ENCODE results near the gene LAMP1.

GRCh38 chr13:113293686-113294085, 3.4 kb upstream of the LAMP1 start:
- TF ChIP-seq TAF1 (IDR thresholded peaks at IDR 0.05; ENCODE audit: low read depth) (no peak), YY1 (IDR thresholded peaks at IDR 0.05; ENCODE audit: low read depth) (no peak), EP300 (IDR thresholded peaks at IDR 0.05; ENCODE audit: borderline replicate concordance) (no peak), CEBPB (IDR thresholded peaks at IDR 0.05) (no peak), RAD21 (IDR thresholded peaks at IDR 0.05; ENCODE audit: low read depth) (no peak), CREB1 (IDR thresholded peaks at IDR 0.05; ENCODE audit: low read depth) (no peak), FOXM1 (IDR thresholded peaks at IDR 0.05; ENCODE audit: borderline replicate concordance, low read depth) (no peak), TCF12 (IDR thresholded peaks at IDR 0.05; ENCODE audit: low read depth) (no peak), TEAD4 (IDR thresholded peaks at IDR 0.05) (no peak), MAX (IDR thresholded peaks at IDR 0.05) (no peak)
- TF ChIP-seq, protein P1, sequence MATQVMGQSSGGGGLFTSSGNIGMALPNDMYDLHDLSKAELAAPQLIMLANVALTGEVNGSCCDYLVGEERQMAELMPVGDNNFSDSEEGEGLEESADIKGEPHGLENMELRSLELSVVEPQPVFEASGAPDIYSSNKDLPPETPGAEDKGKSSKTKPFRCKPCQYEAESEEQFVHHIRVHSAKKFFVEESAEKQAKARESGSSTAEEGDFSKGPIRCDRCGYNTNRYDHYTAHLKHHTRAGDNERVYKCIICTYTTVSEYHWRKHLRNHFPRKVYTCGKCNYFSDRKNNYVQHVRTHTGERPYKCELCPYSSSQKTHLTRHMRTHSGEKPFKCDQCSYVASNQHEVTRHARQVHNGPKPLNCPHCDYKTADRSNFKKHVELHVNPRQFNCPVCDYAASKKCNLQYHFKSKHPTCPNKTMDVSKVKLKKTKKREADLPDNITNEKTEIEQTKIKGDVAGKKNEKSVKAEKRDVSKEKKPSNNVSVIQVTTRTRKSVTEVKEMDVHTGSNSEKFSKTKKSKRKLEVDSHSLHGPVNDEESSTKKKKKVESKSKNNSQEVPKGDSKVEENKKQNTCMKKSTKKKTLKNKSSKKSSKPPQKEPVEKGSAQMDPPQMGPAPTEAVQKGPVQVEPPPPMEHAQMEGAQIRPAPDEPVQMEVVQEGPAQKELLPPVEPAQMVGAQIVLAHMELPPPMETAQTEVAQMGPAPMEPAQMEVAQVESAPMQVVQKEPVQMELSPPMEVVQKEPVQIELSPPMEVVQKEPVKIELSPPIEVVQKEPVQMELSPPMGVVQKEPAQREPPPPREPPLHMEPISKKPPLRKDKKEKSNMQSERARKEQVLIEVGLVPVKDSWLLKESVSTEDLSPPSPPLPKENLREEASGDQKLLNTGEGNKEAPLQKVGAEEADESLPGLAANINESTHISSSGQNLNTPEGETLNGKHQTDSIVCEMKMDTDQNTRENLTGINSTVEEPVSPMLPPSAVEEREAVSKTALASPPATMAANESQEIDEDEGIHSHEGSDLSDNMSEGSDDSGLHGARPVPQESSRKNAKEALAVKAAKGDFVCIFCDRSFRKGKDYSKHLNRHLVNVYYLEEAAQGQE (IDR thresholded peaks at IDR 0.05; ENCODE audit: low read depth) = no peak
- TF ChIP-seq, protein P2, sequence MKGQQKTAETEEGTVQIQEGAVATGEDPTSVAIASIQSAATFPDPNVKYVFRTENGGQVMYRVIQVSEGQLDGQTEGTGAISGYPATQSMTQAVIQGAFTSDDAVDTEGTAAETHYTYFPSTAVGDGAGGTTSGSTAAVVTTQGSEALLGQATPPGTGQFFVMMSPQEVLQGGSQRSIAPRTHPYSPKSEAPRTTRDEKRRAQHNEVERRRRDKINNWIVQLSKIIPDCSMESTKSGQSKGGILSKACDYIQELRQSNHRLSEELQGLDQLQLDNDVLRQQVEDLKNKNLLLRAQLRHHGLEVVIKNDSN (IDR thresholded peaks at IDR 0.05) = no peak
